ENCODE results near the gene TREML1.
"Not testable (repeated sequence)": the region's sequence is repeated elsewhere in the genome, so short reads cannot be mapped to it uniquely, and the experiment has no call there.

The TREML1 gene

GRCh38 chr6:41120058-41120457 is 34.1 kb downstream of the TREML1 start:
- H3K4me3 ChIP-seq (ENCODE audit: low read depth, low read length): no peak overlapping the region
- in situ Hi-C loops (cut with HindIII; ENCODE audit: low sequenced_read_pairs): no loop called here
- DNase-seq (ENCODE audit: low read depth): no peak
- no peak for TF ChIP-seq CTCF (IDR thresholded peaks at IDR 0.05; ENCODE audit: low read depth, low read length, missing control alignments)

GRCh38 chr6:41119508-41119907 is 34.6 kb downstream of the TREML1 start:
- DNase-seq (ENCODE audit: low read depth): no peak
- TF ChIP-seq CTCF (IDR thresholded peaks at IDR 0.05; ENCODE audit: low read depth, low read length, missing control alignments): no peak
- in situ Hi-C loops (cut with HindIII; ENCODE audit: low sequenced_read_pairs): no loop called here
- H3K4me3 ChIP-seq (ENCODE audit: low read depth, low read length): no peak overlapping the region

- DNase-seq (ENCODE audit: low read depth); H3K4me3 ChIP-seq (ENCODE audit: low read depth, low read length); in situ Hi-C loops (cut with HindIII; ENCODE audit: low sequenced_read_pairs): not testable (repeated sequence)
Observed at GRCh38 chr6:41115027-41115426, 39.1 kb downstream of the TREML1 start.

- H3K4me3 ChIP-seq (ENCODE audit: low read depth, low read length): no peak overlapping the region
- TF ChIP-seq CTCF (IDR thresholded peaks at IDR 0.05; ENCODE audit: low read depth, low read length, missing control alignments): no peak
- no peak for DNase-seq (ENCODE audit: low read depth)
- in situ Hi-C loops (cut with HindIII; ENCODE audit: low sequenced_read_pairs): no loop called here
Observed at GRCh38 chr6:41111017-41111416, 43.1 kb downstream of the TREML1 start.

- TF ChIP-seq CTCF (IDR thresholded peaks at IDR 0.05; ENCODE audit: low read depth, low read length, missing control alignments): no peak
- DNase-seq (ENCODE audit: low read depth): no peak
- in situ Hi-C loops (cut with HindIII; ENCODE audit: low sequenced_read_pairs): no loop called here
- H3K4me3 ChIP-seq (ENCODE audit: low read depth, low read length): no peak overlapping the region
Observed at GRCh38 chr6:41103847-41104246, 50.3 kb downstream of the TREML1 start.

DNA sequence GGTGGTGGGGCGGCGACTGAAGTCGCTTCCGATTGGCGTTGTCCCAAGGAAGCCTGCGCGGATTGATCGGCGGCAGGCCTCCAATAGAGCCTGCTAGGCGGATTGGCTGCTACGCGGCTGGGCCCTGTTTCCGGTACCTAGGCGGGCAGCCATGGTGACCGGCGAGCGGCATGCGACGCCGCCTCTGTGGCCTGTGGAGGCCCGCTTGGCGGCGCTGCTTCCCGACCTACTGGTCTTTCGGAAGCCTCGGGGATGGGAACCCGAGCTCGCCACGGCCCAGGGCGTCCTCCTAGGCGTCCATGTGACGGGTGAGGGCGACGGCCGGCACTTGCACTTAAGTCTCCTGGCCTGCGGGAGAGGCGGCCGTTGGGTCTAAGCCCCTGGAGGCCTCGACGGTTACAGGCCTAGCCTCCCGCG is 53.3 kb downstream of the TREML1 start:
- TF ChIP-seq CTCF (IDR thresholded peaks at IDR 0.05; ENCODE audit: low read depth, low read length, missing control alignments): no peak
- in situ Hi-C loops (cut with HindIII; ENCODE audit: low sequenced_read_pairs): no loop called here

More for the DNA sequence above, 53.3 kb downstream of the TREML1 start:
- DNase-seq (ENCODE audit: low read depth): no peak
- H3K4me3 ChIP-seq (ENCODE audit: low read depth, low read length): no peak overlapping the region
